IMR-90 (cell line): ENCODE data around the gene COL9A2.

Source experiments
- CEBPB ChIP-seq: IDR thresholded peaks from 2 replicates; pipeline ENCODE4 v1.6.1; 2012; ENCODE audit warnings: low read depth, low read length, improper control_type of control experiment
- CTCF ChIP-seq: conservative IDR thresholded peaks from 2 replicates; pipeline ENCODE4 v1.5.1; 2012; ENCODE audit warnings: mild to moderate bottlenecking, low read depth, low read length, improper control_type of control experiment
- MAZ ChIP-seq: IDR thresholded peaks from 2 replicates; pipeline ENCODE4 v1.6.1; 2012; ENCODE audit warnings: low read depth, mild to moderate bottlenecking, low read length, improper control_type of control experiment, moderate library complexity, borderline replicate concordance
- MXI1 ChIP-seq: IDR thresholded peaks from 2 replicates; pipeline ENCODE4 v1.6.1; 2012; ENCODE audit warnings: low read depth, mild to moderate bottlenecking, low read length, moderate library complexity, borderline replicate concordance
- POLR2A ChIP-seq: IDR thresholded peaks from 2 replicates; pipeline ENCODE4 v1.6.1; 2012; ENCODE audit warnings: mild to moderate bottlenecking, low read depth, low read length
- RAD21 ChIP-seq: IDR thresholded peaks from 2 replicates; pipeline ENCODE4 v1.6.1; 2012; ENCODE audit warnings: low read length, improper control_type of control experiment
- RCOR1 ChIP-seq: IDR thresholded peaks from 2 replicates; pipeline ENCODE4 v1.6.1; 2012; ENCODE audit warnings: mild to moderate bottlenecking, low read length, improper control_type of control experiment; ENCODE audit not compliant: insufficient replicate concordance
- SMC3 ChIP-seq: fragments of 150-350 bp; IDR thresholded peaks from 2 replicates; pipeline ENCODE4 v1.6.1; 2016; ENCODE audit warnings: low read depth, mild to moderate bottlenecking, antibody characterized with exemption, low read length, moderate library complexity

- no peak for TF ChIP-seq CTCF
- no peak for TF ChIP-seq CEBPB
- TF ChIP-seq MAZ: no peak
- TF ChIP-seq MXI1: no peak
- TF ChIP-seq RCOR1: no peak
- no peak for TF ChIP-seq RAD21
- no peak for TF ChIP-seq POLR2A
- TF ChIP-seq SMC3: no peak
Observed at GRCh38 chr1:40258445-40258769, 58.7 kb downstream of the COL9A2 start.
